GM12874 (cell line): ENCODE data around the gene TMPRSS11F.

Experiments
- TF ChIP-seq, protein P1 (sequence below): IDR thresholded peaks from 2 replicates; pipeline ENCODE4 v1.5.1; 2011; ENCODE audit warnings: low read depth, mild to moderate bottlenecking, control low read depth, low read length, moderate library complexity; ENCODE audit not compliant: insufficient read depth

TMPRSS11F gene

DNA sequence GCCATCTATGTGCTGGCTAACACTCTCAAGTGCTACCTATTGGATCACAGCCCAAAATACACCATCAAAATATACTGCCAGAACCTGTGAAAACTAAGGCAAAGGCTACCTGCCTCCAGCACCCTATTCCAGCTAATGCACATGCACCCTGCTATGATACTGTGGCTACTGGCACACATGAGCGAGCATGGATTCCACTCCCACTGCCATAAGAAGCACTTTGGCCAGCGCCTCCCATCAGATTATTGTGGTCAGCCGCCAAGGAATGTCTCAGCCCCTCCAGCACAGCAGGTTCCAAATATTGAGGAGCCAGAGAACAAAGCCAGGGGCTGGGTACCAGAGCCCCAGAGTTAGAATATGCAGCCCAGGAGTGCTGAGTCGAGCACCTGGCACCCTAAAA is 32.5 kb upstream of the TMPRSS11F start:
- TF ChIP-seq, protein P1, sequence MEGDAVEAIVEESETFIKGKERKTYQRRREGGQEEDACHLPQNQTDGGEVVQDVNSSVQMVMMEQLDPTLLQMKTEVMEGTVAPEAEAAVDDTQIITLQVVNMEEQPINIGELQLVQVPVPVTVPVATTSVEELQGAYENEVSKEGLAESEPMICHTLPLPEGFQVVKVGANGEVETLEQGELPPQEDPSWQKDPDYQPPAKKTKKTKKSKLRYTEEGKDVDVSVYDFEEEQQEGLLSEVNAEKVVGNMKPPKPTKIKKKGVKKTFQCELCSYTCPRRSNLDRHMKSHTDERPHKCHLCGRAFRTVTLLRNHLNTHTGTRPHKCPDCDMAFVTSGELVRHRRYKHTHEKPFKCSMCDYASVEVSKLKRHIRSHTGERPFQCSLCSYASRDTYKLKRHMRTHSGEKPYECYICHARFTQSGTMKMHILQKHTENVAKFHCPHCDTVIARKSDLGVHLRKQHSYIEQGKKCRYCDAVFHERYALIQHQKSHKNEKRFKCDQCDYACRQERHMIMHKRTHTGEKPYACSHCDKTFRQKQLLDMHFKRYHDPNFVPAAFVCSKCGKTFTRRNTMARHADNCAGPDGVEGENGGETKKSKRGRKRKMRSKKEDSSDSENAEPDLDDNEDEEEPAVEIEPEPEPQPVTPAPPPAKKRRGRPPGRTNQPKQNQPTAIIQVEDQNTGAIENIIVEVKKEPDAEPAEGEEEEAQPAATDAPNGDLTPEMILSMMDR, result no peak

DNA sequence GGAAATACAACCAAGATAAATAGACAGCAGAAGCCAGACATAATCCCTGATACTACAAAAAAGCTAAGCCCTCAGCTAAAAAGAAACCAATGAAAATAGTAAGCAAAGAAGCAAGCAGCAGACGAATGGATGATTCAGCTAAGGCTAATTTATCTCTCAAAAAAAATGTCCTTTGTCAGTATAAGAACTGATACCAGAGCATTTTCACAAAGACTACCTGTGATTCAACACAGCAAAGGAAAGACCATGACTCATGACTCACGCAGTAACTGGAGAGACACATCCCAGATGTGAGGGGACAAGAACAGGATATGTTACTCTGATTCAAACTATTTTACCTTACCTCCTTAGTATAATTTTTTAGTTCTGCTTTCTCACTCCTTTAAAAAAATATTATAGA is 22.7 kb upstream of the TMPRSS11F start:
- TF ChIP-seq, protein P1, result no peak

DNA sequence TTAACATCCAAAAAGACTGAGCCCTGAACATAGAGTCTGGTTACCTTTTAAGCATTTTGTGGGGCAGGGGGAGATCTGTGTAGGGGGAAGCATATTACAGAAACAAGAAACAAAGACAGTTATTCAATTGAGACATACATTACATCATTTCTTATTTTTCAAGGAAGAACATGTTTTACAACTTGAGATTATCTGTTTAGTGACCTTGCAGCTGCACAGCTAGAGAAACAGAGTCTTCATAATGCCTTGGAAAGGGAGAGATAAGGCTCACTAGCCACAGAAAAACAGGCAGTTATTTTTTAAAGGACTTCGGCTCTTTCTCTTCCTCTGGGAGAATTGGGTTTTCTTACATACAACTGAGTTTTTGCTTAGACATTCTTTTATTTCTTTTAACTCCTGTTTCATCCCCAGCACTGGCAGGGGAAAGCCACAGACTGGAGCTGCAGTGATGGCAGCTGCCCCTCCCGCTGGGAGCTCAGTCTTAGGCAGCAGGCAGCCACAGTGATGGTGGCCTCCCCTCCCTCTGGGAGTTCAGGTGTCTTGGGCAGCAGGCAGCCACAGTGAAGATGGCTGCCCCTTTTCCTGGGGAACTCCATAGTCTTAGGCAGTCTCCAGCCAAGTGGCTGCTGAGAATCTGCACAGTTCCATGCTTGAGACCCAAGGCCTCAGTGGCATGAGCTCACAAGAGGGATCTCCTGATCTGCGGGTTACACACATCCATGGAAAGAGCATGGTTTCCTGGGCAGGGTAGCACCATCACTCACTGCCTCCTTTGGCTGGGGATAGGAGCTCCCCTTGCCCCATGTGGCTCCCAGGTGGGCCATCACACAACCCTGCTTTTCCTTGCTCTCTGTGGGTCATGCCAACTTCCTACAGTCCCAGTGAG is 19.4 kb upstream of the TMPRSS11F start:
- TF ChIP-seq, protein P1, result no peak

DNA sequence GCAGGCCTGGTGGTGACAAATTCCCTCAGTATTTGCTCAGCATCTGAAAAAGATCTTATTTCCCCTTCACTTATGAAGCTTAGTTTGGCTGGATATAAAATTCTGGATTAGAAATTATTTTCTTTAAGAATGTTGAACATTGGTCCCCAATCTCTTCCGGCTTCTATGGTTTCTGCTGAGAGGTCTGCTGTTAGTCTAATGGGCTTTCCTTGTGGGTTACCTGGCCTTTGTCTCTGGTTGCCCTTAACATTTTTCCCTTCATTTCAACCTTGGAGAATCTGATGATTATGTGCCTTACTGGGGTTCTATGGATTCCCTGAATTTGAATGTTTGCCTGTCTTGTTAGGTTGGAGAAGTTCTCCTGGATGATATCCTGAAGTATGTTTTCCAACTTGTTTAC is 17.4 kb upstream of the TMPRSS11F start:
- TF ChIP-seq, protein P1, result no peak

DNA sequence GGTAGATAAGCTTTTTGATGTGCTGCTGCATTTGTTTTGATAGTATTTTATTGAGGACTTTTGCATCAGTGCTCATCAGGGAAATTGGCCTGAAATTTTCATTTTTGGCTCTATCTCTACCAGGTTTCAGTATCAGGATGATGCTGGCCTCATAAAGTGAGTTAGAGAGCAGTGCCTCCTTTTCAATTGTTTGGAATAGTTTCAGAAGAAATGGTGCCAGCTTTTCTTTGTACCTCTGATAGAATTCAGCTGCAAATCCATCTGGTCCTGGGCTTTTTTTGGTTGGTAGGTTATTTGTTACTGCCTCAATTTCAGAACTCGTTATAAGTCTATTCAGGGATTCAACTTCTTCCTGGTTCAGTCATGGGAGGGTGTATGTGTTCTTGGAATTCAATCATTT is 15.6 kb upstream of the TMPRSS11F start:
- TF ChIP-seq, protein P1, result no peak

DNA sequence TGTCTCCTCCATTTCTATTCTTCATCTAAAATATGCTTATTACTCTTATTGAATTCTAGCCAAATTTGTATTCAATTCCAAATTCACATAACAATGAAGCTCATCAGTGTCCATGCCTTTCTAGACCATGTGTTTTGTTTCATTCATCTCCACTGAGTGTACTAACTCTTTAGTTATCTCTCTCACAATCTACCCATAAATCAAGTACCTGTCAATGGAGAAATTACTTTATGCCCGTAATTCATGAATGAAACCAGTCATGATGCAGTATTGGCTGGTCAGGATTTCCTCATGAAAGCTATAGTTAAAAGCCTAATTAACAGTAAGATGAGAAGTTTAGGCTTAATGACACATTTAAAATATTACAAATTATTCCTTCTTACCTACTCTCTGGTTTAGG is 12.2 kb upstream of the TMPRSS11F start:
- TF ChIP-seq, protein P1, result no peak

DNA sequence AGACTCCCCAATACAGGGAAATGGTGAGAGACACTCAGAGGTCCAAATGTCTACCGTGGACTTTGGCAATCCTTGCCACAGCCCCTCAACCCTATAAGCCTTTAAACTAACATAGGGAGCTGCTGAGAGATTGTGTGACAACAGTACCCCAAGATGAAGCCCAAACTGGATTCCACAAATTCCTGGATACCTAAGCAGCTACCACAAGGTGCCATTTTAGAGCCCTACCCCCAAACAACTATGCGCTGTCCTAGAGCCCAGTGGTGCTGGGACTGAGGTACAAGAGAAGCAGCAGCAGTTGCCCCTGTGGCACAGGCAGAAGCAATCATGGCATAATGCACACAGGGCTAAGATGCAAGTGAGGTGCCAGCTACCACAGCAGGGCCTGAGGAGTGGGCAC is 2.7 kb upstream of the TMPRSS11F start:
- TF ChIP-seq, protein P1, result no peak
